CD4-positive, alpha-beta memory T cell (primary cell): Measurements from ENCODE around the gene C10orf90. TPM values are rescaled to one million over a fixed set of nuclear protein-coding genes. Genes with fewer than 3 reads are reported as not detected.

ENCODE experiments used
- CTCF ChIA-PET: fragments of 350-600 bp; sonication (Branson Sonifier 250); formaldehyde crosslinking; loops from one replicate; lab custom pipeline; 2021; ENCODE audit warnings: inconsistent platforms; ENCODE audit not compliant: partially characterized antibody; lab: Charles Lee
- POLR2A ChIA-PET: fragments of 350-600 bp; sonication (Branson Sonifier 250); formaldehyde crosslinking; loops from one replicate; lab custom pipeline; 2021; ENCODE audit not compliant: partially characterized antibody; lab: Charles Lee
- DNase-seq, 5 donors: peaks; one replicate each; pipeline versions ENCODE4 v3.0.0 to v3.0.0-alpha.2; 2020 to 2022; ENCODE audit warnings: mixed read lengths in 1 of 5
- H3K27ac ChIP-seq: one replicate; pipeline ENCODE4 v1.7.0; 2013; ENCODE audit warnings: low read depth, low read length
- H3K27me3 ChIP-seq: 2 replicates; pipeline ENCODE4 v1.7.0; 2013; ENCODE audit warnings: mild to moderate bottlenecking, low read length, moderate library complexity; ENCODE audit not compliant: insufficient read depth
- H3K36me3 ChIP-seq: 2 replicates; pipeline ENCODE4 v1.7.0; 2013; ENCODE audit warnings: mild to moderate bottlenecking, low read length, moderate library complexity; ENCODE audit not compliant: insufficient read depth
- H3K4me1 ChIP-seq: 2 replicates; pipeline ENCODE4 v1.7.0; 2013; ENCODE audit warnings: mild to moderate bottlenecking, low read length, moderate library complexity; ENCODE audit not compliant: insufficient read depth
- H3K4me3 ChIP-seq, 2 donors: one replicate each; pipeline ENCODE4 v1.7.0; 2013; ENCODE audit warnings: low read length in 2 of 2, mild to moderate bottlenecking in 1 of 2
- H3K9me3 ChIP-seq, 2 donors: one replicate each; pipeline ENCODE4 v1.7.0; 2013; ENCODE audit warnings: low read length in 2 of 2, control low read depth in 1 of 2; ENCODE audit not compliant: control insufficient read depth in 1 of 2
- H3K27ac Mint-ChIP-seq, 7 donors: one replicate each; pipeline ENCODE4 v1.8.0; 2020 to 2021; ENCODE audit warnings: mixed read lengths in 7 of 7, mild to moderate bottlenecking in 6 of 7, inconsistent platforms in 3 of 7, moderate library complexity in 3 of 7
- H3K27me3 Mint-ChIP-seq, 2 donors: one replicate each; pipeline ENCODE4 v1.8.0; 2020 to 2021; ENCODE audit warnings: mixed read lengths in 2 of 2
- H3K36me3 Mint-ChIP-seq, 2 donors: one replicate each; pipeline ENCODE4 v1.8.0; 2020 to 2021; ENCODE audit warnings: mixed read lengths in 2 of 2, inconsistent platforms in 1 of 2, mild to moderate bottlenecking in 1 of 2
- H3K4me1 Mint-ChIP-seq, 4 donors: one replicate each; pipeline ENCODE4 v1.8.0; 2020 to 2021; ENCODE audit warnings: mixed read lengths in 4 of 4, mild to moderate bottlenecking in 1 of 4
- H3K4me3 Mint-ChIP-seq, 8 donors: one replicate each; pipeline ENCODE4 v1.8.0; 2020 to 2021; ENCODE audit warnings: mixed read lengths in 8 of 8, mild to moderate bottlenecking in 7 of 8, moderate library complexity in 6 of 8, inconsistent platforms in 3 of 8
- H3K9me3 Mint-ChIP-seq, 8 donors: one replicate each; pipeline ENCODE4 v1.8.0; 2020 to 2021; ENCODE audit warnings: mixed read lengths in 8 of 8, mild to moderate bottlenecking in 5 of 8, inconsistent platforms in 3 of 8, moderate library complexity in 1 of 8
- intact Hi-C: fragments of 100-400 bp; cut with micrococcal nuclease; formaldehyde crosslinking; loops from one replicate; pipeline ENCODE4 v1.15.1; 2023
- polyA plus RNA-seq, 2 donors: library from polyadenylated mRNA; unstranded; fragments of 300-500 nt; fragmentation: Illumina TruSeq; gene quantifications; one replicate each; pipeline ENCODE4 v1.2.3, GENCODE V29; 2021
- total RNA-seq, 2 experiments: library from RNA; stranded (reverse); gene quantifications; one replicate each; pipeline ENCODE4 v1.2.3, GENCODE V29; 2021

The C10orf90 gene
- total and polyA plus RNA-seq, 4 experiments from 2014 or later, result not detected

- CTCF ChIA-PET, result no interaction called here
- H3K4me1 Mint-ChIP-seq, result no peaks in the 10 kb centered on the region
- peaks cover 0 to 4% (median 2%) of the 10 kb centered on the region in 8 donors for H3K9me3 Mint-ChIP-seq
- Histone ChIP-seq H3K27ac (no peak overlapping the region), H3K36me3 (no peaks in the 10 kb centered on the region), H3K4me1 (no peaks in the 10 kb centered on the region), H3K9me3 (no peaks in the 10 kb centered on the region), H3K4me3 (no peak overlapping the region), H3K27me3 (no peaks in the 10 kb centered on the region)
- H3K36me3 Mint-ChIP-seq, result no peaks in the 10 kb centered on the region
- no peak overlapping the region for H3K4me3 Mint-ChIP-seq
- no peak for DNase-seq
- H3K27ac Mint-ChIP-seq, result no peak overlapping the region
- POLR2A ChIA-PET, result no interaction called here
- intact Hi-C loops, result no loop called here
- H3K27me3 Mint-ChIP-seq, result no peaks in the 10 kb centered on the region
These were observed 16.7 kb upstream of the C10orf90 start for GRCh38 chr10:126687121-126687606.

- no peaks in the 10 kb centered on the region for H3K36me3 Mint-ChIP-seq
- no peak for DNase-seq
- intact Hi-C loops, result no loop called here
- H3K4me1 Mint-ChIP-seq, result no peaks in the 10 kb centered on the region
- H3K9me3 ChIP-seq, result no peaks in the 10 kb centered on the region
- no peaks in the 10 kb centered on the region for H3K27me3 Mint-ChIP-seq
- ChIA-PET POLR2A (no interaction called here), CTCF (no interaction called here)
- H3K4me1 ChIP-seq, result no peaks in the 10 kb centered on the region
- no peaks in the 10 kb centered on the region for H3K36me3 ChIP-seq
- H3K27ac Mint-ChIP-seq, result no peak overlapping the region
- no peak overlapping the region for H3K27ac ChIP-seq
- peaks cover 0 to 4% (median 2%) of the 10 kb centered on the region in 8 donors for H3K9me3 Mint-ChIP-seq
- H3K4me3 ChIP-seq, result no peak overlapping the region
- H3K27me3 ChIP-seq, result no peaks in the 10 kb centered on the region
- no peak overlapping the region for H3K4me3 Mint-ChIP-seq
These were observed 16.2 kb upstream of the C10orf90 start for GRCh38 chr10:126686719-126687118.

GRCh38 chr10:126686268-126686667, 15.8 kb upstream of the C10orf90 start:
- Mint-ChIP-seq H3K4me1 (no peaks in the 10 kb centered on the region), H3K9me3 (peaks cover 0 to 4% (median 2%) of the 10 kb centered on the region in 8 donors), H3K27me3 (no peaks in the 10 kb centered on the region), H3K27ac (no peak overlapping the region), H3K4me3 (no peak overlapping the region), H3K36me3 (no peaks in the 10 kb centered on the region)
- H3K27ac ChIP-seq, result no peak overlapping the region
- no peaks in the 10 kb centered on the region for H3K4me1 ChIP-seq
- DNase-seq, result no peak
- no peaks in the 10 kb centered on the region for H3K36me3 ChIP-seq
- no peaks in the 10 kb centered on the region for H3K9me3 ChIP-seq
- H3K4me3 ChIP-seq, result no peak overlapping the region
- no peaks in the 10 kb centered on the region for H3K27me3 ChIP-seq
- POLR2A ChIA-PET, result no interaction called here
- CTCF ChIA-PET, result no interaction called here
- intact Hi-C loops, result no loop called here

GRCh38 chr10:126685756-126686155, 15.3 kb upstream of the C10orf90 start:
- Histone ChIP-seq H3K4me1 (no peaks in the 10 kb centered on the region), H3K9me3 (no peaks in the 10 kb centered on the region), H3K36me3 (no peaks in the 10 kb centered on the region), H3K4me3 (no peak overlapping the region), H3K27me3 (no peaks in the 10 kb centered on the region), H3K27ac (no peak overlapping the region)
- ChIA-PET POLR2A (no interaction called here), CTCF (no interaction called here)
- H3K27ac Mint-ChIP-seq, result no peak overlapping the region
- no peak overlapping the region for H3K4me3 Mint-ChIP-seq
- no peaks in the 10 kb centered on the region for H3K36me3 Mint-ChIP-seq
- no peaks in the 10 kb centered on the region for H3K4me1 Mint-ChIP-seq
- H3K9me3 Mint-ChIP-seq, result peaks cover 0 to 4% (median 2%) of the 10 kb centered on the region in 8 donors
- DNase-seq, result no peak
- H3K27me3 Mint-ChIP-seq, result no peaks in the 10 kb centered on the region
- intact Hi-C loops, result no loop called here

- CTCF ChIA-PET, result no interaction called here
These were observed 13.8 kb upstream of the C10orf90 start for GRCh38 chr10:126684171-126684745.

GRCh38 chr10:126683466-126683865, 13.0 kb upstream of the C10orf90 start:
- intact Hi-C loops, result no loop called here

More at GRCh38 chr10:126684171-126684745, 13.8 kb upstream of the C10orf90 start:
- POLR2A ChIA-PET, result no interaction called here
- intact Hi-C loops, result no loop called here
- no peaks in the 10 kb centered on the region for H3K4me1 ChIP-seq
- no peaks in the 10 kb centered on the region for H3K27me3 ChIP-seq
- no peaks in the 10 kb centered on the region for H3K36me3 ChIP-seq
- no peaks in the 10 kb centered on the region for H3K36me3 Mint-ChIP-seq
- no peak for DNase-seq
- no peaks in the 10 kb centered on the region for H3K9me3 ChIP-seq
- H3K4me1 Mint-ChIP-seq, result no peaks in the 10 kb centered on the region
- no peak overlapping the region for H3K4me3 ChIP-seq
- H3K27ac Mint-ChIP-seq, result no peak overlapping the region
- H3K27ac ChIP-seq, result no peak overlapping the region
- no peaks in the 10 kb centered on the region for H3K27me3 Mint-ChIP-seq
- H3K4me3 Mint-ChIP-seq, result no peak overlapping the region
- peaks cover 0 to 4% (median 2%) of the 10 kb centered on the region in 8 donors for H3K9me3 Mint-ChIP-seq

GRCh38 chr10:126675656-126676438, 5.4 kb upstream of the C10orf90 start:
- Histone ChIP-seq H3K27ac (no peak overlapping the region), H3K27me3 (no peaks in the 10 kb centered on the region), H3K4me1 (no peaks in the 10 kb centered on the region), H3K9me3 (no peaks in the 10 kb centered on the region), H3K4me3 (no peak overlapping the region), H3K36me3 (no peaks in the 10 kb centered on the region)
- no peaks in the 10 kb centered on the region for H3K27me3 Mint-ChIP-seq
- intact Hi-C loops, result no loop called here
- ChIA-PET CTCF (no interaction called here), POLR2A (no interaction called here)
- H3K36me3 Mint-ChIP-seq, result peaks cover 0 to 2% of the 10 kb centered on the region in 2 donors
- H3K4me1 Mint-ChIP-seq, result no peaks in the 10 kb centered on the region
- H3K9me3 Mint-ChIP-seq, result peaks cover 0 to 6% (median 0%) of the 10 kb centered on the region in 8 donors
- H3K27ac Mint-ChIP-seq, result no peak overlapping the region
- no peak overlapping the region for H3K4me3 Mint-ChIP-seq
- DNase-seq, result no peak

More at GRCh38 chr10:126683466-126683865, 13.0 kb upstream of the C10orf90 start:
- Mint-ChIP-seq H3K4me1 (no peaks in the 10 kb centered on the region), H3K27me3 (no peaks in the 10 kb centered on the region), H3K27ac (no peak overlapping the region), H3K9me3 (peaks cover 0 to 3% (median 1%) of the 10 kb centered on the region in 8 donors), H3K36me3 (no peaks in the 10 kb centered on the region), H3K4me3 (no peak overlapping the region)
- ChIA-PET CTCF (no interaction called here), POLR2A (no interaction called here)
- no peaks in the 10 kb centered on the region for H3K9me3 ChIP-seq
- H3K27me3 ChIP-seq, result no peaks in the 10 kb centered on the region
- H3K36me3 ChIP-seq, result no peaks in the 10 kb centered on the region
- no peak overlapping the region for H3K4me3 ChIP-seq
- no peak for DNase-seq
- H3K27ac ChIP-seq, result no peak overlapping the region
- H3K4me1 ChIP-seq, result no peaks in the 10 kb centered on the region
